GM21381 (cell line): ENCODE data around the gene KCNE5.
"Not testable (repeated sequence)": the region's sequence is repeated elsewhere in the genome, so short reads cannot be mapped to it uniquely, and the experiment has no call there.

Experiments used
- ATAC-seq: cut with Tn5 transposase; IDR thresholded peaks from one replicate; pipeline ENCODE4 v1.9.1; 2021; ENCODE audit warnings: mild to moderate bottlenecking, moderate library complexity; ENCODE audit not compliant: unreplicated experiment

The KCNE5 gene

GRCh38 chrX:109624641-109625616, at the start of gene KCNE5:
KCNE5 (minus strand) TSS chrX:109625172; CDS start chrX:109625020, 152 bp downstream.
- no peak for ATAC-seq

- ATAC-seq, result no peak
These were observed 47.3 kb upstream of the KCNE5 start for GRCh38 chrX:109672239-109672638.

- ATAC-seq, result not testable (repeated sequence)
These were observed 46.2 kb upstream of the KCNE5 start for GRCh38 chrX:109671170-109671569.

- no peak for ATAC-seq
These were observed 43.0 kb upstream of the KCNE5 start for GRCh38 chrX:109667986-109668385.

GRCh38 chrX:109660435-109661143, 35.6 kb upstream of the KCNE5 start:
- ATAC-seq, result no peak

GRCh38 chrX:109658391-109658790, 33.4 kb upstream of the KCNE5 start:
- no peak for ATAC-seq

- not testable (repeated sequence) for ATAC-seq
These were observed 32.4 kb upstream of the KCNE5 start for GRCh38 chrX:109657364-109657763.

GRCh38 chrX:109656774-109657173, 31.8 kb upstream of the KCNE5 start:
- ATAC-seq, result no peak

GRCh38 chrX:109655502-109656201, 30.7 kb upstream of the KCNE5 start:
- no peak for ATAC-seq

GRCh38 chrX:109654516-109655109, 29.6 kb upstream of the KCNE5 start:
- no peak for ATAC-seq

GRCh38 chrX:109644671-109645070, 19.7 kb upstream of the KCNE5 start:
- ATAC-seq, result not testable (repeated sequence)

GRCh38 chrX:109643687-109644086, 18.7 kb upstream of the KCNE5 start:
- ATAC-seq, result no peak

GRCh38 chrX:109638158-109638557, 13.2 kb upstream of the KCNE5 start:
- ATAC-seq, result no peak

GRCh38 chrX:109637477-109637876, 12.5 kb upstream of the KCNE5 start:
- not testable (repeated sequence) for ATAC-seq

GRCh38 chrX:109635146-109635545, 10.2 kb upstream of the KCNE5 start:
- no peak for ATAC-seq

- ATAC-seq, result no peak
These were observed 8.0 kb upstream of the KCNE5 start for GRCh38 chrX:109632906-109633504.

GRCh38 chrX:109629310-109629709, 4.3 kb upstream of the KCNE5 start:
- no peak for ATAC-seq

- no peak for ATAC-seq
These were observed 1.7 kb upstream of the KCNE5 start for GRCh38 chrX:109626637-109627036.

GRCh38 chrX:109623997-109624396, 975 bp downstream of the KCNE5 start:
- no peak for ATAC-seq

- no peak for ATAC-seq
These were observed 2.7 kb downstream of the KCNE5 start for GRCh38 chrX:109622270-109622669.
